HG03045 (cell line): ENCODE data around the gene CADM1.
A peak's percentile ranks its signal among the peaks of the same experiment; 100 is the strongest.
"Not testable (repeated sequence)": the region's sequence is repeated elsewhere in the genome, so short reads cannot be mapped to it uniquely, and the experiment has no call there.

ENCODE experiments used
- ATAC-seq: cut with Tn5 transposase; IDR thresholded peaks from one replicate; pipeline ENCODE4 v1.9.1; 2021; ENCODE audit warnings: mild to moderate bottlenecking, moderate library complexity; ENCODE audit not compliant: unreplicated experiment

CADM1 gene

GRCh38 chr11:115481528-115481927 is 22.7 kb downstream of the CADM1 start:
- ATAC-seq: no peak

GRCh38 chr11:115480611-115481010 is 23.6 kb downstream of the CADM1 start:
- ATAC-seq: no peak

DNA sequence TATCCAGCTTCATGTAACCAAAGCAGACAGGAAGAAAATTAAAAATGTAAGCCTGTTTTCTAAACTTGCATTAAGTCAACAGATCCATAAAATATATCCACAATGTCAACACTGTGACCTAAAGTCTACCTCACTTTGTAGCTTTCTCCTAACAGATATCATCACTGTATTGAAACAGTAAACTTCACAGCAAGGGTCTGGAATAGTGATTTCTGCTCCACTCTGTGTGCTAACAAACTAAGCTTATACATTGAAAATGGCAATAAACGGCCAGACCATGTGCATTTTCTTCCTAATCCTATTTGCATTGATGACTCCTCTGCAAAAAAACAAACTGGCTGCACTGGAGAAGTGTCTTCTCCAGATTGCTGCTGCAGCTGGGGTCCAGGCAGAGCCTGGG is 26.8 kb downstream of the CADM1 start:
- ATAC-seq: no peak

GRCh38 chr11:115476463-115477286 is 27.5 kb downstream of the CADM1 start:
- ATAC-seq: no peak

GRCh38 chr11:115475564-115475963 is 28.7 kb downstream of the CADM1 start:
- no peak for ATAC-seq

DNA sequence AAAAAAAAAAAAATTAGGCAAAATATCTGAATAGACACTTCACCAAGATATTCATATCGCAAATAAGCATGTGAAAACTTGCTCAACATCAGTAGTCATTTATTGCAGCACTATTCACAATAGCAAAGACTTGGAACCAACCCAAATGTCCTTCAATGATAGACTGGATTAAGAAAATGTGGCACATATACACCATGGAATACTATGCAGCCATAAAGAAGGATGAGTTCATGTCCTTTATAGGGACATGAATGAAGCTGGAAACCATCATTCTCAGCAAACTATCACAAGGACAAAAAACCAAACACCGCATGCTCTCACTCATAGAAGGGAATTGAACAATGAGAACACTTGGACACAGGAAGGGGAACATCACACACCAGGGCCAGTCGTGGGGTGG is 29.9 kb downstream of the CADM1 start:
- not testable (repeated sequence) for ATAC-seq

DNA sequence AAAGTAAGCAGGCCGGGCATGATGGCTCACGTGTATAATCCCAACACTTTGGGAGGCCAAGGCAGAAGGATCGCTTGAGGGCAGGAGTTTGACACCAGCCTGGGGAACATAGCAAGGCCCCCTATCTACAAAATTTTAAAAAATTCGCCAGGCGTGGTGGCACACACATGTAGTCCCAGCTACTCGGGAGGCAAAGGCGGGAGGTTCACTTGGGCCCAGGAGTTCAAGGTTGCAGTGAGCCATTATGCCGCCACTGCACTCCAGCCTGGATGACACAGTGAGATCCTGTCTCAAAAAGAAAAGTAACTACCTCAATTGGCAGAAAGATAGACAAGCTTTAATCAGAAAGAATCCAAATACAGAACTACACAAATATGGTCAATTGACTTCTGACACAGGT is 31.0 kb downstream of the CADM1 start:
- no peak for ATAC-seq

GRCh38 chr11:115471367-115471766 is 32.8 kb downstream of the CADM1 start:
- peak; percentile 71 for ATAC-seq

DNA sequence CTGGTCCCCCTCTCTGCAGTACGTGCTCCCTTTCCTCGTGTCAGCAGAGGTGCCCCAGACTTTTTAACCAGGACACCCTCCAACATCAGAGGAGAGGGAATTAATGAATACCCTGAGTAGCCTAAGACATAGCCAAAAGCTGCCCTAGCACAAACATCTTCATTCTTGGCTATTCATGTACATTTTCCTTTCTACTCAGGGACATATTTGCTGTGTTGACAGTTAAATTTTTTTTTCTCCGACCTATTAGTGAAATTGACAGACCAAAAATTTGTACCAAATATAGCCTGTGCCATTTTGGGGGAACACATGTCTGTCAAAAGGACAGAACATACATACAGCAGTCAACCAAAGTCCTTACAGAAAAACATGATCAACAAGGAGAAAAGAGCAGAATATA is 33.3 kb downstream of the CADM1 start:
- no peak for ATAC-seq

DNA sequence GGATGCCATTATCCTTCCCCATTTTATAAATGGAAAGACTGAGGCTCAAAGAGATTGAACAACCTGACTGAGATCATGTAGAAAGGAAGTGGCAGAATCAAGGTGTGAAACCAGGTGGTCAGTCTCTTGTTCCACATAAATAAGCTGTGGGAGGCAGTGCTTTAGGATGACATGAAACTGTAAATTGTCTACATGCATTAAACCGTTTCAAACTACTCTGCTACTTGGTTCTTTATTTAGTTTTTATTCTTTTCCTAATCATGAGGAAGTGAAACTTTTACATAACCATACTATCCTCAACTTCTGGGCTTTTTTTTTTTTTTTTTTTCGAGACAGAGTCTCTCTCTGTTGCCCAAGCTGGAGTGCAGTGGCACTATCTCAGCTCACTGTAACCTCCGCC is 34.9 kb downstream of the CADM1 start:
- ATAC-seq: no peak

GRCh38 chr11:115466122-115466521 is 38.1 kb downstream of the CADM1 start:
- ATAC-seq: no peak

GRCh38 chr11:115464269-115464668 is 39.9 kb downstream of the CADM1 start:
- ATAC-seq: no peak

- no peak for ATAC-seq
Measured at GRCh38 chr11:115463606-115464005, 40.6 kb downstream of the CADM1 start.

DNA sequence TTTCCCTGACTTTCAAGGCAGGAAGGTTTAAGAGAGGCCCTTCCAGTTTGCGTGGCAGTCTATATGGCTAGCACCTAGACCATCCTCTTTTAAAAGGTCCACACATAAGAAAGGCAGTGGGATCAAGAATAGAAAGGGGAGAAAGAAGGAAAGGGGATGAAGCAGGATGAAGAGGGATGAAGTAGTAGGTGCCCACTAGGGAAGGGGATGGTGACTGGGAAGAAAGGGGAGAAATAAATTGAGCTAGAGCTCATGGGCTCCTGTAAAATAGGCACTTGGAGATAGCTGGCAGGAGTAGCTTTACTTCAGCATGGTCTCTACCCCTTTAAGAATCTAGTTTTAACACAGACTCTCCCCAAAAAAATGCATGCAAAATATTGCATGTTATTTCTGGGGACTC is 41.5 kb downstream of the CADM1 start:
- no peak for ATAC-seq

GRCh38 chr11:115462004-115462541 is 42.1 kb downstream of the CADM1 start:
- ATAC-seq: no peak

GRCh38 chr11:115460512-115460911 is 43.7 kb downstream of the CADM1 start:
- no peak for ATAC-seq

DNA sequence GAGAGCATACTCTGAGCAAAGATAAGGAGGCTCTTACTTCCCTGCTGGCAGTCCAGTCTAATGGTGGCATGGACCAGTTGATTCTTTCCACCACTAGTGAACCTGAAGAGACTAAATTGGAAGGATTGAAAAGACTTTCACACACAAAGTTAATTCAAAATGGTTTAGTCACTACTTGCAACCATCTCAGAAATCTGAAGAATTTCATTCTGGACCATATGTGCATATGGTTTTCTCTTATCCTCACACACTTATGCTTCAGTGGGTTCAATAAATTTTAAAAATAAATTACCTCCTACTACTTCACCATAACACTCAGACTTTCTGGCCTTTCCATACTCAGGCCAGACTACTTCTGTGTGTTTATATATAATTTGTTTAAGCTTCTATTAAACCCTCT is 44.7 kb downstream of the CADM1 start:
- no peak for ATAC-seq

DNA sequence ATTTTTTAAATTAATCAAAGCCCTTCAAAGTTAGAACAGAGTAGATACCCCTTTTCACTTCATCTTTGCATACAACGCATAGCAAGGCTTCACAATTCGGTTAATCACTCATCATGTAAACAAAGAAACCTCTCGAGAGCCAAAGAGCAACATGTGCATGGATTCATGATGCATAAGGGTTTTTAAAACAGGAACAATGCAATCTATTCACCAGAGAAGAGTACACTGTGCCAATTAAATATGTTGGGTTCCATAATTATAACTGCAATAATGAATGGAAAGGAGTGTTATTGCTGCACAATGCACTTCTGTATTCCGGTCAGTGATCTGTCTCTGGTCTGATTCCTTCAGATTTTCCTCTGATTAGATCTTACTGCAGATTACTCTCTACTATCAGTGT is 45.3 kb downstream of the CADM1 start:
- no peak for ATAC-seq

GRCh38 chr11:115456019-115456418 is 48.2 kb downstream of the CADM1 start:
- no peak for ATAC-seq

DNA sequence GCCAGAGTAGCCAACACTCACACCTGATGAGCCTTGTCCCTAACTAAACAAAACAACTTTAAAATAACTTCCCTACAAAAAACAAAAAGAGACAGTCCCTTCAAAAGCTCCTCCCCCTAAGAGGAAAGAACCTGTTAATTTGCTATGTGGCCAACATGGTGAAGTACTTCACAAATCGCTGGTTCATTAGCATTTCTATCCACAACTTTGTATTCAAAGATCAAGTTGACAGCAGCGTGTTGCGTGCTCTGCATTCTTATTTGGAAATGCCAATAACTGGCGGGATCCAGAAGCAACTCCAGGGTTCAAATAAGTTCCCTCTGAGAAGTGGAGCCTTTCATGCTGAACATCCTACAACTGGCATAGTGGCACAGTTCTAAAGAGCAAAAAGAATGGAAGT is 48.6 kb downstream of the CADM1 start:
- ATAC-seq: no peak

DNA sequence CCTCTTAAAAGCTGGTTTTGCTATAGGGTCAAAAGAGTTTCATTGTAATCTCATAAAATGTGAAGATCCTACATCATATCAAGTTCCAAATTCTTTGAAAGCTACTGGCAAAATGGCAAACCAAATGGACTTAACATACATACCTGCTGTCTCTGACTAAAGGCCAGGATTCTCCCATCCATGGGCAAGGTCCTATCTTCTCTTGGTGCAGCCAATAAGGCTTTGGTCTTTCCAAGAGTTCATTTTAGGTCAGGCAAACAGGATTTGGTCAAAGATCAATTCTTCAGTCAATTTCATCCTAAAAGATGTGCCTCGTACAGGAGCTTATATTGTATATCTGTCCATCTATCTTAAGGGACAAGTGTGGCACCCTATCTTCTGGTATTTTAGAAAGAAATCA is 49.7 kb downstream of the CADM1 start:
- ATAC-seq: no peak

DNA sequence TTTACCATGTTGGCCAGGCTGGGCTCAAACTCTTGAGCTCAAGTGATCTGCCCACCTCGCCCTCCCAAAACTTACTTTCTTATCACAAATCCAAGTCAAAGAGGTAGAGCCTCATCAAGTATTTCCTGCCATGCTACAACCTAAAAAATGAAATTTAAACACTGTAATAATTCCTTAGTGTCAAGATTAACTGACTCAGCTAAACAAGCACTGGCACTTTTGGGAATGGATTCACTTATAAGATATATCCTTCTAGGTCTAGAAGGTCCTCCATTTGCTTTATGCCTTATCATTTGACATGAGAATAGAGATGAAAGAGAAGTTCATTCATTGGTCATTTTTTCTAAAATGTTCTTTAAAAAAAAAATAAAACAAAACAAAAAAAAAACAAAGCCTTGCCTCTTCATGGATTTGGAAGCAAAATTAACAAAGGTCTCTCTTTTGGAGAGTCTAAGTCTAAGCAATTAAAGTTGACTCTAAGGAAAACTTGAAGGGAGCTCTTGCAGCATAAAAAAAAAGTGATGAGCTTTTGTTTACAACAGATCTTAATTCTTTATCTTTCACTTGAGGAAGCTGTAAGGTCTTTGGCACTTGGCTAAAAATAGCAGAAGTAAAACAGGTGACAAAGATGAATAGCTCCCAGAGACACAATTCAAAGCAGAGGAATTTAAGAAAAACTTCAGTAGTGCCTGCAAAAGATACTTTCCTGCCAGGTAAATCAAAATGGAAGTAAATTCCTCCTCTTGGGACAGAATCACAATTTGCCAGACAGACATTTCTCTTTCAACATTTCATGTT is 50.3 kb downstream of the CADM1 start:
- no peak for ATAC-seq
